Islet of Langerhans (tissue), 1 donor: ENCODE results near the gene FGF14.
"Not testable (repeated sequence)": the region's sequence is repeated elsewhere in the genome, so short reads cannot be mapped to it uniquely, and the experiment has no call there.

Experiments
- FAIRE-seq: peaks from one replicate; lab custom pipeline; 2011; peaks lifted over from hg19 to GRCh38; lab: Jason Lieb, UNC

Gene FGF14

GRCh38 chr13:102035969-102036368 is 365.9 kb downstream of the FGF14 start:
- FAIRE-seq, result peak; percentile 66

GRCh38 chr13:102033857-102034331 is 368.0 kb downstream of the FGF14 start:
- FAIRE-seq, result no peak

DNA sequence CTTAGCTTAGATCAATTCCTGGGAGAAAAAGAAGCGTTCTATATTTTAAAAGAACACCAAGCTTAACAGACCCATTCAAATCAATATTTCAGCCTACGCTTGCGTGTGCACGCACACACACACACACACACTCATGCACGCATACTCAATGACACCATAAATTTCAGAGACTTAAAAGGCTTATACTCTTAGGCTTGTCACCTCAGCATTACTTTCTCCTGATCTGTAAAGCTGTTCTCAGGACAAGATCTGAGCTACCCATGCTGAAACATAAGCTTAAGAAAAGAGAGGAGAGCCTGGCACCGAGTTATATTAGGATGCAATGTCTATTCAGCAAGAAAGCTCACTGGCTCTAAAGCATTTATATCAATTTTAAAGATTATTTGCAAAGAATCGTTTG is 368.5 kb downstream of the FGF14 start:
- no peak for FAIRE-seq

DNA sequence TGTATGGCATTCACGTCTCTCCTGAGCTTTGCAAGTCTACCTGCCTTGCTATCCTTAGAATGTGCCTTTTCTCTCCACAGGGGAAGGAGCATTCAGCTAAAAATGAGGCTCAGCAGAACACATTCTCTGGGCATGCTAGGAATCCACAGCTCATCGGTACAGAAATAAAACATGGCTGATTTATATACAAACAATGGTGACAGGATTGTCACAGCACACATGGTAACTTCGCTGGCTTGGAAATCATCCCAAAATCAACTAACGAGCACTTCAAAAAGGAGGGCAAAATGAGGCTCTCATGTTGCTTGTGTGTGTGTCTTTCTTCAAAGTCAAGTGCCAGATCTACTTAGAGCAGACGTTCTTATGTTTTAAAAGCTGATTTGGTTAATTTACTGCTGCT is 373.0 kb downstream of the FGF14 start:
- no peak for FAIRE-seq

GRCh38 chr13:102028206-102028605 is 373.6 kb downstream of the FGF14 start:
- FAIRE-seq, result no peak

GRCh38 chr13:102021777-102022176 is 380.1 kb downstream of the FGF14 start:
- no peak for FAIRE-seq

- no peak for FAIRE-seq
These were observed 381.1 kb downstream of the FGF14 start for GRCh38 chr13:102020611-102021216.

DNA sequence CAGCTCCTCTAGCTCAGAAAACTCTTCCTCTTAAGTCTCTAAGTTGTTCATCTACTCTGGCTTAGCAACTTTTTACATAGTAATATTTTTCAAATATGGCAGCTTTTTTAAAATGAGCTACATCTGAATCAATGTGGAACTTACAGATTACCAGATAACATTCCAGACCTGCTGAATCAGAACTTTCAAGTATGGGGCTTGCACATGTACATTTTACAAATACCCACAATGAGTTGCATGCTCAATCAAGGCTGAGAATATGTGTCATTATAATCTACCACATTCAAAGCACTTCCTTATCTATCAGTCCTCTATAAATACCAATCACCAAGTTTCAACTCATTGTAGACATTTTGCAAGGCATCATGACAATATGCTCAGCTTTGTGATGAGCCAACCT is 383.1 kb downstream of the FGF14 start:
- FAIRE-seq, result no peak

DNA sequence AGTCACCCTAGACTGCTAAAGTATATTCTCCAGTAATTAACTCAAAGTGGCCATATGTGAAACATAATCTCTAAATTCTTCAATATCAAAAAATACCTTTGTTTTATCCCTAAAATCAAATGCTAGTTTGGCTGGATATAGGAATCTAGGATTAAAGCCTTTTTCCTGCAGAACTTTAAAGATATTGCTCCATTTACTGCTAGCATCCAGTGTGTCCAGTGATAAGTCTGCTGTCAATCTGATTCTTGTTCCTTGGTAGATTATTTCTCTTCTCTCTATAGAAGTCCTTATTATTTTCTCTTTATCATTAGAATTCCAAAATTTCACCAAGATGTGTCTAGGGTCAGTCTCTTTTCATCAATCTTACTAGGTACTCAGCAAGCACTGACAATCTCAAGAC is 384.6 kb downstream of the FGF14 start:
- no peak for FAIRE-seq

- no peak for FAIRE-seq
These were observed 389.3 kb downstream of the FGF14 start for GRCh38 chr13:102012299-102013293.

DNA sequence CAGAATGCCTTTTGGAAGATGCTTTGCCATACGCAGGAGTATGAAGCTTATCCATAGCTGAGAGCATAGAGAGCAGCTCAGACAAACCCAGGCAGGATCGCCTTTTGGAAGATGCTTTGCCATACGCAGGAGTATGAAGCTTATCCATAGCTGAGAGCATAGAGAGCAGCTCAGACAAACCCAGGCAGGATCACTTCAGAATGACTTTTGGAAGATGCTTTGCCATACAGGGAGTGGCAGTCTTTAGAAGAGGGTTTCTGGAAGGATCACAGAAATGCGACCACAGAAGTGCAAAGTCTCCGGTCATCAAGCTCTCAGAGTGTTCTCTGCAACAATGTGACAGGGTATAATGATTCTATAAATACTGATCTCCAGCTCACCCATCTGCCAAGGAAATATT is 390.4 kb downstream of the FGF14 start:
- not testable (repeated sequence) for FAIRE-seq

- FAIRE-seq, result no peak
These were observed 397.8 kb downstream of the FGF14 start for GRCh38 chr13:102003848-102004570.

- no peak for FAIRE-seq
These were observed 399.6 kb downstream of the FGF14 start for GRCh38 chr13:102002287-102002686.

- FAIRE-seq, result no peak
These were observed 401.1 kb downstream of the FGF14 start for GRCh38 chr13:102000764-102001163.

DNA sequence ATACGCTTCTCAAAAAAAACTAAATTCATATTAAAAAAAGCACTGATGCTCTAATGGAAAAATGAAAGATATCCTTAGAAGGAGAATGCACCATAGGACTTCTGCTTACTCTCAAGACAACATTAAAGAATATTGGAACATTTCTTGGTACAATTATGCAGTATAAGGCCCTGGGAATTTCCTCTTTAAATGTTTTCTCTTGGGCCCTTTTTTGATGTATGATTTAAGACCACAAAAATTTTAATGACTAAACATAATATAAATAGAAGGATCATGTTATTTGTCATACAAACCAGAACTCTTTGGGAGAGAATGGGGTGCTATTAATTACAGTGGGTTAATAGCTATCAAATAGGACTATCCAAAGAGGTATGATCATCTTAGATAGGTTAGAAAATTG is 403.7 kb downstream of the FGF14 start:
- FAIRE-seq, result no peak

DNA sequence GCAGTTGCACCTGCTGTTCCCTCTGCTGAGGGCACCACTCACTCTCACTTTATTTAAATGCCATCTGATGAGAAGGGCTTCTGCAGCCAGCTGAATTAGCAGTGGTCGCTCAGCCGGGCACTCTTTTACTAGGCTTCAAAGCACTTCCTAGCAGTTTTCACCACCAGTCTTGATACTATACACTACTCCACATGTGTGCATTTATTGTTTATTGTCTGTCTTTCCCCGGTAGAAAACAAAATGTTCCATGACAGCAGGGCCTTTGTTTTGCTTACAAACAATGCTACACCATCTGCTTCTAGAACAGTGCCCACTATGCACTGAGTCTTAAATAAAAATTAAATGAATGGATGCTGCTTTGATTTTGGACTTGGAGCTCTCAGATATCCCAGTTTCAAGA is 404.9 kb downstream of the FGF14 start:
- no peak for FAIRE-seq

GRCh38 chr13:101989798-101990350 is 412.0 kb downstream of the FGF14 start:
- no peak for FAIRE-seq

- FAIRE-seq, result no peak
These were observed 413.7 kb downstream of the FGF14 start for GRCh38 chr13:101988140-101988539.

- no peak for FAIRE-seq
These were observed 415.5 kb downstream of the FGF14 start for GRCh38 chr13:101986316-101986715.

- peak; percentile 21 for FAIRE-seq
These were observed 416.5 kb downstream of the FGF14 start for GRCh38 chr13:101985321-101985720.

- peak; percentile 64 for FAIRE-seq
These were observed 418.9 kb downstream of the FGF14 start for GRCh38 chr13:101982903-101983302.

GRCh38 chr13:101979825-101980224 is 422.0 kb downstream of the FGF14 start:
- peak; percentile 75 for FAIRE-seq
